Islet of Langerhans (tissue), 1 donor: ENCODE data around the gene CD40LG.

Experiments
- FAIRE-seq: peaks from one replicate; lab custom pipeline; 2011; peaks lifted over from hg19 to GRCh38; lab: Jason Lieb, UNC

Gene CD40LG

GRCh38 chrX:136652822-136653723, 5.1 kb downstream of the CD40LG start:
- no peak for FAIRE-seq

- no peak for FAIRE-seq
These were observed 8.5 kb downstream of the CD40LG start for GRCh38 chrX:136656361-136656964.

- no peak for FAIRE-seq
These were observed 10.2 kb downstream of the CD40LG start for GRCh38 chrX:136658151-136658550.

- no peak for FAIRE-seq
These were observed 11.2 kb downstream of the CD40LG start for GRCh38 chrX:136659174-136659573.

DNA sequence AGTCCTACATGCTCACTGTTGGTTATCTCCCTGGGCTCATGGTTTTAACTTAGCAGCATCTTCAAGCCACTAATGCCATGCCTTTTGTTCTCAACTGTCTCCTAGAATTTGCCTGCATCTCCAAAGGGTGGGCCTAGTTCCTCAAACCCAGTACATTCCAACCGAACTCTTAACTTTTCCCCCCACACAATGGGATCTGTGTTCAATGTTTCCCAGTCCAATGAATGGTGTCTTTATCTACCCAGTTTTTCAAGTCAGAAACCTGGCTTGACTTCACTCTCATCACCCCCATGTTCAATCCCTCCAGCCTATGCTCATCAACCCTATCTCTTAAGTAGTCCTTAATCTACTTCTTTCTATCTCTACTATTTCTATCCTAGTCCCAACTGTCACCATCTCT, 12.9 kb downstream of the CD40LG start:
- FAIRE-seq = no peak

DNA sequence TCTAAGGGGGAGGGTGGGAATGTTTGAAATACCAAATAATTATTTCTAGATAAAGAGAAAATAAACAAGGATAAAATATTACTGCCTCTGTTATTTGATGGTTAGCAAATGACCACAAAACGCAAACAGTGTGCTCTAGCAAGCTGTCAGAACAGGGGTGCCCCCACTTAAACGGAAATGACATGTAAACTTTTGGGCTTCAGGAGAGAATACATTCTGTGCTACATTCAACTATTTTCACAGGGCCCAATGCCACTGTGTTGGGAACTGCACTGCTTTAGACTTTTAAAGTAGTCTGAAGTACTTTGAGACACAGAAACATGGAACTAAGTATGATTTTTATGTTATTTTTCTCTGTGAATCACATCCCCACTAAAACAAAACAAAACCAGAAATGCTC, 14.1 kb downstream of the CD40LG start:
- FAIRE-seq = no peak

DNA sequence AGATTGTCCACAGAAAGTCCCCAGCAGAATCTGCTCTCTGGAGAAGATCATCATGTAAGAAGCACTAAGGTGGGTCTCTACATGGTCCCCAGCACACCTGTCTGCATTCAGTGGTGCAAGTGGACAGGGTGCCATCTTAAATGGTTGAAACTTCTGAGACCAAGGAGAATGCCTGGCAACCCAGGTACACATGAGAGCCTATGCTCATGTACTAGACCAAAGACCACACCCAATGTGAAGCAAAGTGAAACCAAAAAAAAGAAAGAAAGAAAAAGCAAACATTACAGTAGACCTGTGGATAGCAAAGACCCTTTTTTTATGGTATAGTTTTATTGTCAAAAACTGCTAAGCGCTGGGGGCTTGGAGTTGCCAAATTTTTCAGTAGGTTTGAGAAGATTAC, 15.0 kb downstream of the CD40LG start:
- no peak for FAIRE-seq

DNA sequence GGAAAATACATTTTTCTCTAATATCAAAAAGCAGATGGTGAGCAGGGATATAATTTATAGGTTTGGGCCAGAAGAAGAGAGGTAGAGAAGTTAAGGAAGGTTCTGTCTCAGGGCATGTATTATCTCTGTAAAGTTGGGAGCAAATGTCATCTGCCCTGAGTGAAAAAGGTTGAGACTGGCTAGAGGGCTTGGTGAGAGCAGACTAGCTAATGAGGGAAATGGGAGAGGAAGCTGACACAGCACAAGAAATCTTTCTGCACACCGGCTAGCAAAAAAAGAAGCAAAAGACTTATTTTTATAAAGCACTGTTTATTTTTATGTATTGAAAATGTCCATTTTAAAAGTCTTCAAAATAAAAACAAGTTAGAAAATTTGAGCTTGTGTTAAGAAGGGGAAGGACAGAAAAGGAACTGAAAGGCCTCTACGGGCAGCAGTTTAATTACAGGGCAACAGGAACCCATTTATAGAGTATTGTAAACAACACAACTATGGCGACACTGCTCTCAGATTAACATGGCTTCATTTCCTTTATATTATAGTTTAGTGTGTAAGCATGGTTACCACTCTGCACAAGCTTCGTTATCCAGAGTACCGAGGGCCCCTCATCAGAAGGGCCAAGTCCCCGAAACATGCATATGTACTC, 17.4 kb downstream of the CD40LG start:
- no peak for FAIRE-seq

GRCh38 chrX:136666088-136666487, 18.1 kb downstream of the CD40LG start:
- no peak for FAIRE-seq

DNA sequence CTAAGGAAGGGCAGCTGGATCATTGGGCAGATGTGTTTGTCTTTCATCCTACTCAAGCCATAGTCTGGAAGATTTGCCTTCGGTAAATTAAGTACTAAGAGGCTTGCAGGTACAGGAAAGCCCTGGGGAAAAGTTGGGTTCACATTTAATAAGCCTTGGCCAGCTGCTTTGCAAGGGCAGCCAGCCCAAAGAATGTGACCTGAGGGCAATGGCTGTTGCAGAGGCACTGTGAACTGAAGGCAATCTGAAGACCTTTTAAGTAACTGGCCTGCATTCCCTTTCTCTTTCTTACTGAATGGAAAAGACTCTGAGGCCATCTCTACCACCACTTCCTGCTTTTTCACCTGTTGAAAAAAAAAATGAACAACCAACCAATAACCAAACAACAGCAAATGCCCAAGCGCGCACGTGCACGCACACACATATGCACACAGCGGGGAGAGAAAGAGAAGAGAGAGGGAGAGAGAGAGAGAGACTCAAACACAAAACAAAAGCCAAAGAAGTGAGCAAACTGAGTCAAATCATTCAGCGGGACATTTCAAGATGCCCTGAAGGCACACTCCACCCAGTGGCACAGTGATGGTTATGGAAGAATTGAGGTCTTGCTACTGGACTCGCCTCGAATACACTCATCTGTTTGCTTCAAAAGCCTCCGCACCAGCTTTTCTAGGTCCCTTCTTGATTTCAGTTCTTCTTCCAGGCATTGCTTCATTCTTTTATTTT, 19.6 kb downstream of the CD40LG start:
- no peak for FAIRE-seq

GRCh38 chrX:136671006-136671610, 23.1 kb downstream of the CD40LG start:
- FAIRE-seq = no peak

DNA sequence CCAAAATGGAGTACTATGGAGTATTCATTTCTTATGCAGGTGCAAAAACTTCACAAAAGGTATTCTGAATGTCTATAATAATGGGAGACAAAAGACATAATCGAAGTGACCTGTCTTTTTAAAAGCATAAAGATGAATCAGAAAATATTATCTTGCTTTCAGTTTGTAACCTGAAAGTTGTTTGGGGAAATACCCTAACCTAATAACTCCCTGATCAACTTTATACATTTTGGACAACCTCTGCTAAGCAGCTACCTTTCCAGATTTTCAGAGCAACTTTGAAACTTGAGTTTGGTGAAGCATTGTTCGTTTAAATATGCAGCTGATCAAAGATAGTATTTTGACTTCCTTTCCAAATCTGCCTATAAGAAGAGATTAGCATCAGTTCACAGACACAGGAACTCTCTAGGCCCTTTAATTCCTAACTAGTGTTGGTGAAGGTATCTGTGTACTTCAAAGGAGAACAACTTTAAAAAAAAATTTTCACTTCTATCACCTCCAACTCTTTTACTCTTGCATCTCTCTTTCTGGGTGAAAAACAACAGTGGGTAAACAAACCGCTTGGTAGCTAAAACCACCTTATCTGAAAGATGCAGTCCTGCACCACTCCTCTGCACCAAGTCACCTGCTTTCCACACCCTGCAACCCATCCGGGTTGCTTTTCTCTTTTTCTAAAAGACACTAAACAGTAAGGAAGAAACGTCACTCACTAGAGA, 26.5 kb downstream of the CD40LG start:
- FAIRE-seq = no peak

- FAIRE-seq = no peak
These were observed 31.6 kb downstream of the CD40LG start for GRCh38 chrX:136679531-136679930.

DNA sequence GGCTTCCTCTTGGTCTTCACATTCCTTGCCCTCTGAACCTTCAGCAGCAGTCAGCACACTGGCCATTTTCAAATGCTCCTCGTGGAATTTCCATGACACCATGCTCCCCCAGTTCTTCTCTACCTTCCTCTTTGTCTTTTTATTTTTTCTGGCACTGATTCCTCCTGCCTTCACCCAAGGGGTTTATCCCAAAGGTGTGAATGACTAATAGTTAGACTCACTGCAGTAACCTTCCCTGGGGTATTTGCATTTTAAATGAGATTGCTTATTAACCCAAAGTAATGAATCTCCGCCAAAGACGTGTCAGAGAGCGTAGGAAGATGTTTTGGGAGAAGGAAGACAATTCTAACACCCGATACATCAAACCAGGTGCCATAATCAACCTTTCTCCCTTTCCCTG, 36.2 kb downstream of the CD40LG start:
- FAIRE-seq = no peak

- no peak for FAIRE-seq
These were observed 39.5 kb downstream of the CD40LG start for GRCh38 chrX:136687457-136687856.

DNA sequence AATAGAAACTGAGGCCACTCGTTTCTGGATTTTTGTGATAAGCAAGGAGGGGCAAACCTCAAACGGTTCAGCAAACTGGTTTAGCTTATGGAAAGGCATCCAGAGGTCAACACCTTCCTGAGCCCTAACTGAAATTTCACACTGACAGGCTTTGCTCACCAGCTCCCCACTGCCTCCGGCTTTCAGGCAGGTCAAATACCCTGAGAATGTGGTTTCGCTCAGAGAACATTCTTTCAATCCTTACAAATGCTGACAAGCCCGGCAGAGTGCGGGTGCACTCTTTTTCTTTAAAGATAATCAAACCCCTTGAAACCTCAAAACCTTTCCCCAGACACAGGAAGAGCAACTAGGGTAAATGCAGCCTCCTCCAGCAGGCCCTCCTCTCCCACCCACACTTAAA, 41.5 kb downstream of the CD40LG start:
- no peak for FAIRE-seq

- FAIRE-seq = no peak
These were observed 43.3 kb downstream of the CD40LG start for GRCh38 chrX:136691028-136691809.

GRCh38 chrX:136692271-136692670, 44.3 kb downstream of the CD40LG start:
- FAIRE-seq = no peak

DNA sequence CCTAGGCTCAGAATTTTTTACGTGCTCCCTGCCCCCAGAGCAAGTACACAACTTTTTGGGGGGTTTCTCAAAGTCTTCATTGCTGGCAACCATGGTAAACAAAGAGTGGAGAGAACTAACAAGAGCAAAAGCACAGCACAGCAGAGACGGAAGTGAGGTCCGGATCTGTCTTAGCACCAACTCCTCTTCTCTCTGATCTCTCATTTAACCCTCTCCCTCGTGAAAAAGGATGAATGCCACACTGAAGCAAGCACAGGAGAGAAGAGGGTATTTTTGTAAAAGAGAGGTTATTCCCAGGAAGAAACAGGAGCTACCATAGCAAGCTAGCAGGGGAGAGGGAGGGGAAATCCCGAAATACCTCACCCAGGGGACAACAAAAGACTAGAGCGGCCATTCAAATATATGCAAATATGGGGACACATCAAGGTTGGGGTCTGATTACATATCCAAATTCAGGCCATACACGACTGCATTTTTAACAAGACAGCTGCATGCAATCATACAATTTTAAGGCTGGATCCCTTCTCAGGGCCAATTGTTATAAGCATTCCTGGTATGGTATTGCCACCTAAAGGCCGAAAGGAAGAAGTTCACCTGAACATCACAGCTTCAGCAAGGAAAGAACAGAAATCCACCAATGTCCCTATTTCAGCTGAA, 46.6 kb downstream of the CD40LG start:
- peak; percentile 95 for FAIRE-seq

DNA sequence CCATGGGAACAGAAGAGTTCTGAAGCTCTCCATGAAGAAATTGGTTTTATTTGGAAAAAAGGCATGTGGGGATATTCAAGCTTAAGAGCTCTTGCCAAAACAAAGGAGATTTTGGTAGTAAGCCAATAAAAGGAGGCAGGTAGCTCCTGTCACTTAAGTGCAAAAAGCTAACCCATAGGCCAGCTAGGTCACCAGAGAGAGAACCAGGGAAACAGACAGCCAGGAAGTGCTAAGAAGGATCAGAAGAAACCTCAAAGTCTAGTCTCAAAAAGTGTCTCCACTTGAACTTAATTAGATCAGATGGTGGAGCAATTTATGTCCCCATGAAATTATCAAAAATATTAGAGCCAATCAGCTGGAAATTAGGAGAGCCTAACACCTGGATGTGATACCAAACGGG, 49.2 kb downstream of the CD40LG start:
- no peak for FAIRE-seq
